ENCODE data around the gene CBX2. TPM values are rescaled to one million over a fixed set of nuclear protein-coding genes. Genes with fewer than 3 reads are reported as not detected.

Gene CBX2
- total RNA-seq, 2 donors from 2014 or later: 1.6 to 2.0 TPM

- 2 to 3% methylated on average over 17 to 66 of the region's 66 CpGs for WGBS, 2 donors
- H3K4me1 ChIP-seq: peaks cover 53% of the 10 kb centered on the region
- peak in 2 of 4 donors; percentile 43 to 55 for DNase-seq
- H3K36me3 ChIP-seq (replicated peaks in 1 of 2; ENCODE audit: insufficient read depth in 1 of 2, low read depth in 2 of 2): no peaks in the 10 kb centered on the region
- no peak for ATAC-seq
- H3K27ac ChIP-seq: no peak overlapping the region
- H3K4me3 ChIP-seq: no peak overlapping the region
- peaks cover 3 to 37% of the 10 kb centered on the region in 2 donors for H3K27me3 ChIP-seq
- H3K9me3 ChIP-seq: no peaks in the 10 kb centered on the region
- TF ChIP-seq POLR2A (IDR thresholded peaks at IDR 0.05) (no peak), CTCF (IDR thresholded peaks at IDR 0.05) (peak; percentile 44 to 71 (median 58))
- intact Hi-C loops (cut with DNase I): no loop called here
Measured at GRCh38 chr17:79811011-79811867, 33.3 kb downstream of the CBX2 start.

- intact Hi-C loops (cut with DNase I): no loop called here
- Histone ChIP-seq H3K4me1 (peaks cover 53% of the 10 kb centered on the region), H3K27ac (no peak overlapping the region), H3K36me3 (replicated peaks in 1 of 2; ENCODE audit: insufficient read depth in 1 of 2, low read depth in 2 of 2) (no peaks in the 10 kb centered on the region), H3K4me3 (no peak overlapping the region), H3K9me3 (no peaks in the 10 kb centered on the region), H3K27me3 (peaks cover 3 to 30% of the 10 kb centered on the region in 2 donors)
- WGBS, 2 donors: 8 to 20% methylated on average over 17 to 20 of the region's 20 CpGs
- ATAC-seq (no peak), DNase-seq (no peak)
- TF ChIP-seq POLR2A (IDR thresholded peaks at IDR 0.05) (no peak), CTCF (IDR thresholded peaks at IDR 0.05) (no peak)
Measured at GRCh38 chr17:79811868-79812352, 34.0 kb downstream of the CBX2 start.

- H3K9me3 ChIP-seq: no peaks in the 10 kb centered on the region
- no peak for TF ChIP-seq CTCF (IDR thresholded peaks at IDR 0.05)
- no peak for TF ChIP-seq POLR2A (IDR thresholded peaks at IDR 0.05)
- H3K36me3 ChIP-seq (replicated peaks in 1 of 2; ENCODE audit: insufficient read depth in 1 of 2, low read depth in 2 of 2): no peaks in the 10 kb centered on the region
- intact Hi-C loops (cut with DNase I): no loop called here
- H3K4me3 ChIP-seq: no peak overlapping the region
- peaks cover 3 to 25% of the 10 kb centered on the region in 2 donors for H3K27me3 ChIP-seq
- H3K27ac ChIP-seq: no peak overlapping the region
- peaks cover 53% of the 10 kb centered on the region for H3K4me1 ChIP-seq
- no peak for DNase-seq
- 7 to 17% methylated on average over 31 to 68 of the region's 72 CpGs for WGBS, 2 donors
- no peak for ATAC-seq
Measured at GRCh38 chr17:79812353-79813258, 34.7 kb downstream of the CBX2 start.

- Histone ChIP-seq H3K4me3 (no peak overlapping the region), H3K27ac (peak overlapping the region in 1 of 4 donors; percentile 26), H3K27me3 (peaks cover 3 to 21% of the 10 kb centered on the region in 2 donors), H3K36me3 (replicated peaks in 1 of 2; ENCODE audit: insufficient read depth in 1 of 2, low read depth in 2 of 2) (no peaks in the 10 kb centered on the region), H3K4me1 (peaks cover 53% of the 10 kb centered on the region), H3K9me3 (no peaks in the 10 kb centered on the region)
- intact Hi-C loops (cut with DNase I): no loop called here
- peak in 1 of 4 donors; percentile 33 for DNase-seq
- whole genome bisulfite sequencing, 2 donors: 2% methylated on average over 39 of the region's 89 CpGs; no CpG with 5 or more reads in 1 of the 2 donors
- TF ChIP-seq CTCF (IDR thresholded peaks at IDR 0.05) (no peak), POLR2A (IDR thresholded peaks at IDR 0.05) (no peak)
- no peak for ATAC-seq
Measured at GRCh38 chr17:79813297-79814126, 35.6 kb downstream of the CBX2 start.
